ENCODE data around the gene CDH24.

DNA sequence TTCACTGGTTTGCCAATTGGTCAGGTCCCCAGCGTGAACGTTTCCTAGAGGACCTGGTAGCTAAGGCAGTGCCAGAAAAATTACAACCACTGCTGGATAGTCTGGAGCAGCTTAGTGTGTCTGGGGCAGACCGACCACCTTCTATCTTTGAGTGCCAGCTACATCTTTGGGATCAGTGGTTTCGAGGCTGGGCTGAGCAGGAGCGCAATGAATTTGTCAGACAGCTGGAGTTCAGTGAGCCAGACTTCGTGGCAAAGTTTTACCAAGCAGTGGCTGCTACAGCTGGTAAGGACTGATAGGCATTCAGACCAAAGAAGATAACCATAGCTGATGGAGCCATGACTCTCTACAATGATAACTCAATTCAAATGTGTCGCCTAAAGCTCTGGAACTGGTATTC lies 40.5 kb upstream of the CDH24 start:
- TF ChIP-seq, protein P1, sequence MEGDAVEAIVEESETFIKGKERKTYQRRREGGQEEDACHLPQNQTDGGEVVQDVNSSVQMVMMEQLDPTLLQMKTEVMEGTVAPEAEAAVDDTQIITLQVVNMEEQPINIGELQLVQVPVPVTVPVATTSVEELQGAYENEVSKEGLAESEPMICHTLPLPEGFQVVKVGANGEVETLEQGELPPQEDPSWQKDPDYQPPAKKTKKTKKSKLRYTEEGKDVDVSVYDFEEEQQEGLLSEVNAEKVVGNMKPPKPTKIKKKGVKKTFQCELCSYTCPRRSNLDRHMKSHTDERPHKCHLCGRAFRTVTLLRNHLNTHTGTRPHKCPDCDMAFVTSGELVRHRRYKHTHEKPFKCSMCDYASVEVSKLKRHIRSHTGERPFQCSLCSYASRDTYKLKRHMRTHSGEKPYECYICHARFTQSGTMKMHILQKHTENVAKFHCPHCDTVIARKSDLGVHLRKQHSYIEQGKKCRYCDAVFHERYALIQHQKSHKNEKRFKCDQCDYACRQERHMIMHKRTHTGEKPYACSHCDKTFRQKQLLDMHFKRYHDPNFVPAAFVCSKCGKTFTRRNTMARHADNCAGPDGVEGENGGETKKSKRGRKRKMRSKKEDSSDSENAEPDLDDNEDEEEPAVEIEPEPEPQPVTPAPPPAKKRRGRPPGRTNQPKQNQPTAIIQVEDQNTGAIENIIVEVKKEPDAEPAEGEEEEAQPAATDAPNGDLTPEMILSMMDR (IDR thresholded peaks at IDR 0.05; ENCODE audit: borderline replicate concordance, extremely low read depth, low read length, poor library complexity, severe bottlenecking), result no peak
- TF ChIP-seq EZH2 (IDR thresholded peaks at IDR 0.05; ENCODE audit: borderline replicate concordance, low read depth, low read length, severe bottlenecking), result no peak
